NCI-H187 treated with DMSO at 0.1 percent for 48 hours (cell line): ENCODE measurements around the gene TMEM272.

Source experiments
- DNase-seq: peaks from one replicate; lab custom pipeline; 2025; lab: John Stamatoyannopoulos, UW

TMEM272 gene

GRCh38 chr13:51849145-51850101 lies 4.4 kb upstream of the TMEM272 start:
- DNase-seq, result no peak

GRCh38 chr13:51848674-51849073 lies 3.7 kb upstream of the TMEM272 start:
- no peak for DNase-seq

GRCh38 chr13:51846756-51847155 lies 1.8 kb upstream of the TMEM272 start:
- no peak for DNase-seq

- DNase-seq, result no peak
These were observed 769 bp upstream of the TMEM272 start for GRCh38 chr13:51845574-51846318.

GRCh38 chr13:51843529-51843928 lies 1.4 kb downstream of the TMEM272 start:
- DNase-seq, result no peak

GRCh38 chr13:51841732-51842131 lies 3.2 kb downstream of the TMEM272 start:
- DNase-seq, result no peak

- no peak for DNase-seq
These were observed 4.1 kb downstream of the TMEM272 start for GRCh38 chr13:51840917-51841316.

GRCh38 chr13:51839711-51840540 lies 5.1 kb downstream of the TMEM272 start:
- no peak for DNase-seq

- DNase-seq, result no peak
These were observed 6.6 kb downstream of the TMEM272 start for GRCh38 chr13:51838240-51838846.

- no peak for DNase-seq
These were observed 8.0 kb downstream of the TMEM272 start for GRCh38 chr13:51837016-51837415.

- no peak for DNase-seq
These were observed 10.3 kb downstream of the TMEM272 start for GRCh38 chr13:51834581-51835171.

- DNase-seq, result no peak
These were observed 11.0 kb downstream of the TMEM272 start for GRCh38 chr13:51833980-51834379.

GRCh38 chr13:51832471-51833152 lies 12.4 kb downstream of the TMEM272 start:
- no peak for DNase-seq

- no peak for DNase-seq
These were observed 13.5 kb downstream of the TMEM272 start for GRCh38 chr13:51831519-51831918.

GRCh38 chr13:51829568-51829899 lies 15.4 kb downstream of the TMEM272 start:
- no peak for DNase-seq

GRCh38 chr13:51828730-51829567 lies 16.0 kb downstream of the TMEM272 start:
- DNase-seq, result no peak

GRCh38 chr13:51827254-51827653 lies 17.7 kb downstream of the TMEM272 start:
- no peak for DNase-seq

GRCh38 chr13:51826606-51827005 lies 18.4 kb downstream of the TMEM272 start:
- no peak for DNase-seq

- DNase-seq, result no peak
These were observed 19.2 kb downstream of the TMEM272 start for GRCh38 chr13:51825681-51826254.

GRCh38 chr13:51825165-51825592 lies 19.8 kb downstream of the TMEM272 start:
- no peak for DNase-seq
